ENCODE measurements around the gene NACC2. TPM values are rescaled to one million over a fixed set of nuclear protein-coding genes. Genes with fewer than 3 reads are reported as not detected.

NACC2 gene
- total RNA-seq, 4 donors from 2014 or later, result 93.8 to 192 (median 142) TPM

GRCh38 chr9:136079916-136080246 is 15.2 kb downstream of the NACC2 start:
- Histone ChIP-seq H3K27me3 (no peaks in the 10 kb centered on the region), H3K9me3 (no peaks in the 10 kb centered on the region), H3K27ac (replicated peaks in 1 of 4) (peak overlapping the region; percentile 63 to 81 (median 74)), H3K4me3 (no peak overlapping the region), H3K4me1 (peaks cover 58 to 100% (median 99%) of the 10 kb centered on the region in 4 donors), H3K36me3 (peaks cover 0 to 33% (median 10%) of the 10 kb centered on the region in 4 donors)
- WGBS, result 77% methylated on average over 6 of the region's 6 CpGs
- no peak for TF ChIP-seq POLR2A (IDR thresholded peaks at IDR 0.05; ENCODE audit: low read depth)
- no peak for TF ChIP-seq POLR2AphosphoS5 (IDR thresholded peaks at IDR 0.05)
- TF ChIP-seq EP300 (IDR thresholded peaks at IDR 0.05), result no peak
- no peak for TF ChIP-seq CTCF (IDR thresholded peaks at IDR 0.05)
- intact Hi-C loops (cut with DNase I), result no loop called here
- no peak for DNase-seq (ENCODE audit: extremely low spot score)

DNA sequence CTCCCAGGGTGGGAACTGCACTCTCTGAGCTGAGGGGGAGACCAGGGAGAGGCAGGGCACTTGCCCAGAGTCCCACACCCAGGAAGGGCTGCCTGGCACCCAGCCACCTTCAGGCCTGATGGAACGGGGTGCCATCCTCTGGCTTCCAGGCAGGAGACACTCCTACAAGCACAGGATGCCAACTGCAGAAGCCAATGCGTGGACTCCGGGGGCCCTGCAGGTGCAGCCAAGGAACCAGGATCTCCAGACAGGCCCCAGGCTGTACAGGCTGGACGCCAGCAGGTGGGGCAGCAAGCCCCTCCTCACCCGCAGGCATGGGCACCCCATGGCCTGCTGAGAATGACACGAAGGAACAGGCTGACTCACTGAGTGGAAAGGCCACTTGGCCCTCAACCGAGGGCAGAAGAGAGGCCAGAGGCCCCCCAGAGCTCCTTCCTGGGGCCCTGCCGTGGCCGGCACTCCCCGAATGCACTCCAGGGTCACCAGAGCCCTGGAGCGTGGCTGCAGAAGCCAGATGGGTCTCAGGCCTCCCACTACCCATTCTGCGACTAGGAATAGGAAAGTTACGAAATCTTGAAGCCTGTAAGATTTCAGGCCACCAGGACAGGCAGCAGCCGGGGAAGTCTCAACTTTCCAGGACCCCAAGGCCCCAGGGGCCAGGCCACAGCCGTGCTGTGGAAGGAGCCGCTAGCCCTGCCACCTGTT is 15.7 kb downstream of the NACC2 start:
- WGBS, result 71% methylated on average over 5 of the region's 16 CpGs
- Histone ChIP-seq H3K36me3 (peaks cover 0 to 35% (median 14%) of the 10 kb centered on the region in 4 donors), H3K4me1 (peaks cover 54 to 99% (median 98%) of the 10 kb centered on the region in 4 donors), H3K4me3 (no peak overlapping the region), H3K27me3 (no peaks in the 10 kb centered on the region), H3K27ac (replicated peaks in 1 of 4) (peak overlapping the region; percentile 63 to 81 (median 74)), H3K9me3 (no peaks in the 10 kb centered on the region)
- intact Hi-C loops (cut with DNase I), result no loop called here
- no peak for DNase-seq (ENCODE audit: extremely low spot score)
- TF ChIP-seq CTCF (IDR thresholded peaks at IDR 0.05), result no peak
- no peak for TF ChIP-seq POLR2A (IDR thresholded peaks at IDR 0.05; ENCODE audit: low read depth)
- no peak for TF ChIP-seq POLR2AphosphoS5 (IDR thresholded peaks at IDR 0.05)
- no peak for TF ChIP-seq EP300 (IDR thresholded peaks at IDR 0.05)

- intact Hi-C loops (cut with DNase I), result no loop called here
- peaks cover 53 to 97% (median 93%) of the 10 kb centered on the region in 4 donors for H3K4me1 ChIP-seq
- H3K27ac ChIP-seq (replicated peaks in 1 of 4), result peak overlapping the region; percentile 63 to 81 (median 74)
- no peaks in the 10 kb centered on the region for H3K9me3 ChIP-seq
- 80% methylated on average over 24 of the region's 27 CpGs for WGBS
- no peak overlapping the region for H3K4me3 ChIP-seq
- H3K36me3 ChIP-seq, result peaks cover 0 to 27% (median 10%) of the 10 kb centered on the region in 4 donors
- DNase-seq (ENCODE audit: extremely low spot score), result no peak
- no peaks in the 10 kb centered on the region for H3K27me3 ChIP-seq
- TF ChIP-seq POLR2AphosphoS5 (IDR thresholded peaks at IDR 0.05) (no peak), CTCF (IDR thresholded peaks at IDR 0.05) (no peak), EP300 (IDR thresholded peaks at IDR 0.05) (no peak), POLR2A (IDR thresholded peaks at IDR 0.05; ENCODE audit: low read depth) (no peak)
Measured at GRCh38 chr9:136078498-136079011, 16.5 kb downstream of the NACC2 start.

GRCh38 chr9:136078024-136078423 is 17.1 kb downstream of the NACC2 start:
- Histone ChIP-seq H3K4me1 (peaks cover 47 to 97% (median 90%) of the 10 kb centered on the region in 4 donors), H3K27ac (replicated peaks in 1 of 4) (peak overlapping the region; percentile 63 to 81 (median 74))
- intact Hi-C loops (cut with DNase I), result no loop called here

More at GRCh38 chr9:136078024-136078423, 17.1 kb downstream of the NACC2 start:
- Histone ChIP-seq H3K27me3 (no peaks in the 10 kb centered on the region), H3K4me3 (no peak overlapping the region), H3K36me3 (peaks cover 0 to 22% (median 7%) of the 10 kb centered on the region in 4 donors), H3K9me3 (no peaks in the 10 kb centered on the region)
- DNase-seq (ENCODE audit: extremely low spot score), result no peak
- WGBS, result 70% methylated on average over 12 of the region's 12 CpGs
- no peak for TF ChIP-seq CTCF (IDR thresholded peaks at IDR 0.05)
- TF ChIP-seq POLR2A (IDR thresholded peaks at IDR 0.05; ENCODE audit: low read depth), result no peak
- no peak for TF ChIP-seq EP300 (IDR thresholded peaks at IDR 0.05)

Measured in esophagus muscularis mucosa (tissue), 4 donors.